ENCODE measurements around the gene GMFB.

The GMFB gene

GRCh38 chr14:54509546-54510501 lies 21.0 kb upstream of the GMFB start, which contains the start of gene CGRRF1 (continued):
- TF ChIP-seq ZNF335 (tag by site-specific recombination; conservative IDR thresholded peaks at IDR 0.05), result peak; percentile 69
- TF ChIP-seq ZNF423 (tag by site-specific recombination; IDR thresholded peaks at IDR 0.05), result no peak
- TF ChIP-seq ZSCAN5A (tag by site-specific recombination; IDR thresholded peaks at IDR 0.05), result no peak
- no peak for TF ChIP-seq ZNF169 (tag by site-specific recombination; IDR thresholded peaks at IDR 0.05)
- TF ChIP-seq KLF8 (tag by site-specific recombination; IDR thresholded peaks at IDR 0.05), result peak; percentile 65; the same call in 1 of the 2 replicates
- no peak for TF ChIP-seq EGR2 (tag by site-specific recombination; IDR thresholded peaks at IDR 0.05; ENCODE audit: low read depth)
- no peak for TF ChIP-seq ZNF16 (tag by site-specific recombination; IDR thresholded peaks at IDR 0.05; ENCODE audit: low read depth)
- TF ChIP-seq SP2 (tag by site-specific recombination; IDR thresholded peaks at IDR 0.05), result peak; percentile 86
- TF ChIP-seq ZNF792 (tag by site-specific recombination; IDR thresholded peaks at IDR 0.05), result peak; percentile 33; the same call in 1 of the 2 replicates
- TF ChIP-seq KLF16 (tag by site-specific recombination; IDR thresholded peaks at IDR 0.05), result 0 out of 2 replicates have a peak, but pooled peaks have one; percentile 42
- no peak for TF ChIP-seq ZNF2 (tag by site-specific recombination; IDR thresholded peaks at IDR 0.05)
- 0 out of 2 replicates have a peak, but pooled peaks have one; percentile 19 for TF ChIP-seq ZNF341 (tag by site-specific recombination; IDR thresholded peaks at IDR 0.05; ENCODE audit: low read depth)
- TF ChIP-seq TRIM28 (IDR thresholded peaks at IDR 0.05; ENCODE audit: borderline replicate concordance, low read length), result no peak
- peak; percentile 68; the same call in 1 of the 2 replicates for TF ChIP-seq KLF9 (tag by site-specific recombination; IDR thresholded peaks at IDR 0.05; ENCODE audit: low read depth)
- TF ChIP-seq SETDB1 (IDR thresholded peaks at IDR 0.05; ENCODE audit: insufficient read length, low read length), result no peak
- TF ChIP-seq HIC1 (tag by site-specific recombination; IDR thresholded peaks at IDR 0.05), result peak; percentile 56; the same call in 1 of the 2 replicates
- TF ChIP-seq PRDM1 (tag by site-specific recombination; IDR thresholded peaks at IDR 0.05), result peak; percentile 27; the same call in 1 of the 2 replicates
- TF ChIP-seq ZNF837 (tag by site-specific recombination; IDR thresholded peaks at IDR 0.05), result no peak
- TF ChIP-seq SP3 (tag by site-specific recombination; IDR thresholded peaks at IDR 0.05), result peak; percentile 84
- peak; percentile 94 for TF ChIP-seq ZNF449 (tag by site-specific recombination; IDR thresholded peaks at IDR 0.05)
- no peak for TF ChIP-seq ZNF596 (tag by site-specific recombination; IDR thresholded peaks at IDR 0.05)
- TF ChIP-seq SP7 (tag by site-specific recombination; IDR thresholded peaks at IDR 0.05), result peak; percentile 60; the same call in 1 of the 2 replicates
- no peak for TF ChIP-seq HOXA7 (CRISPR knock-in tag; IDR thresholded peaks at IDR 0.05; ENCODE audit: borderline replicate concordance)
- no peak for TF ChIP-seq ZNF416 (tag by site-specific recombination; IDR thresholded peaks at IDR 0.05)
- TF ChIP-seq ZIC2 (tag by site-specific recombination; IDR thresholded peaks at IDR 0.05), result peak; percentile 62
- TF ChIP-seq ZNF350 (tag by site-specific recombination; IDR thresholded peaks at IDR 0.05), result no peak
- no peak for TF ChIP-seq ZNF146 (tag by site-specific recombination; IDR thresholded peaks at IDR 0.05)
- no peak for TF ChIP-seq ZNF404 (tag by site-specific recombination; IDR thresholded peaks at IDR 0.05)
- TF ChIP-seq ZNF660 (tag by site-specific recombination; IDR thresholded peaks at IDR 0.05), result peak; percentile 78; the same call in 1 of the 2 replicates
- no peak for TF ChIP-seq HOXD13 (CRISPR knock-in tag; IDR thresholded peaks at IDR 0.05; ENCODE audit: borderline replicate concordance)
- no peak for TF ChIP-seq ZNF510 (tag by site-specific recombination; IDR thresholded peaks at IDR 0.05; ENCODE audit: insufficient replicate concordance)
- TF ChIP-seq KLF7 (tag by site-specific recombination; IDR thresholded peaks at IDR 0.05; ENCODE audit: borderline replicate concordance), result no peak
- TF ChIP-seq ZNF610 (tag by site-specific recombination; IDR thresholded peaks at IDR 0.05; ENCODE audit: borderline replicate concordance), result peak; percentile 63; the same call in 1 of the 2 replicates
- TF ChIP-seq PATZ1 (tag by site-specific recombination; IDR thresholded peaks at IDR 0.05), result peak; percentile 99
